Ammon's horn (tissue), 1 donor: ENCODE results near the gene ZFP69.
A peak's percentile ranks its signal among the peaks of the same experiment; 100 is the strongest.

ENCODE experiments used
- DNase-seq: peaks from one replicate; pipeline ENCODE4 v3.0.0-alpha.2; 2016; ENCODE audit warnings: low spot score

Gene ZFP69

DNA sequence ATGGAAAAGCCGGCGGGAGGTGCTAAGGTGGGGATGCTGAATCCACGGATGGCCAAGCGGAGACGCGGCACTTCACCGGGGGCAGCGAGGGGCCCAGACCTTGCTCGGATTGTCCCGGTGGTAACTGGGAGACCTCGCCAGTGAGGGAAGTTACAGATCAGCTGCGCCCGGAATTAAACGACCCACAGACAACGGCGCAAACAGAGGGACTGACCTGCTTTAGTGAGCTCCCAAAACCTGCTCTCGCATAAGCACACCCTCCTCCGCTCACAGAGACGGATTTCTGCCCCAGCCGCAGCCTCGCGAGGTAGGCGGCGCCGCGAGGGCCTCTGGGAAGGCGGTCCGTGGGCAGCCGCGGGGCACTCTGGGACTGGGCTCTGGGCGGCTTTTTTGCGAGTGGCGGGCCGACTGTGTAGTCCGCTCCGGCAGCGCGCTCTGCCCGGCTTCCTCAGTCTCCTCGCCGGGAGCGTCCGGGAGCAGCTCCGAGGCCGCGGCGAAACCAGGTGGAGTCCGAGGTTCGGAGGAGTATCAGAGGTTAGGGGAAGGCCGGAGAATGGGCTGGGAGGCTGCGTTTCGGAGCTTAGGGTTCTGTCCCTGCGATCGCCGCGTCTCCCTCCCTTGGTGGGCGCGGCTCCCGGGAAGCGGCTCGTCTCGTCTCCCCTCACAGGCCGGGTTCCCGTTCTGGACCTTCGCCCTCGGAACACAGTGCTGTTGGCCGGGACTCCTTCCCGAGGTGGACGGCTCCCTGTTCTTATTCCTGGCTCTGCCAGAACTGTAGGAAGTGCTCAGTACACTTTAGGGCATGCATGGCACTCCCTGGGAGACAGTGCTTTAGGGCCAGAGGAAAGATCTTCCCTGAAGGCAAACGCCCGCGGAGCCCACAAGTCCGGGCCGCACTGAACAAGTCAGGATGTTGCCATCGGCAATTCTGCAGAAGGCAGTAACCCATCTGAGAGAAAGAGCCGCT is 31.6 kb downstream of the ZFP69 start, which contains the start of gene EXO5:
EXO5 (plus strand) TSS at position 393 of the 967 bp plus-strand sequence. CDS start 5,778 bp downstream, outside the sequence.
- DNase-seq = peak; percentile 70

DNA sequence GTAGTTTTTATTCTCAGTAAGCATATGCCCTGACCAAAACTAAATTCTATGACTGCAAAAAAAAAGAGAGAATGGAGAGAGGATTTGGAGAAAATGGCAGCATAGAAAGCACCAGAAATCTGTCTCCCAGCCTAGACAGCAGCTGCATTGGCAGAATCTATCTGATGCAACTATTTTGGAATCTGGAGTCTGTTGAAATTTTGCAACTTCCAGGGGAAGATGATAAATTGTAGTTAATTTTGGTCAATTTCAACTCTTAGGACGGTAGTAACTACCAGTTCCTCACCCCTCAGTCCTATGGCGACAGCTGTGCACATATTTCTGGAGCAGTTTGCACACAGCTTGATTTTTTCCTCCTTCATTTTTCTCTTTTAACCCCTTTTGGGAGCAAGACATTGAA is 42.4 kb downstream of the ZFP69 start:
- no peak for DNase-seq

DNA sequence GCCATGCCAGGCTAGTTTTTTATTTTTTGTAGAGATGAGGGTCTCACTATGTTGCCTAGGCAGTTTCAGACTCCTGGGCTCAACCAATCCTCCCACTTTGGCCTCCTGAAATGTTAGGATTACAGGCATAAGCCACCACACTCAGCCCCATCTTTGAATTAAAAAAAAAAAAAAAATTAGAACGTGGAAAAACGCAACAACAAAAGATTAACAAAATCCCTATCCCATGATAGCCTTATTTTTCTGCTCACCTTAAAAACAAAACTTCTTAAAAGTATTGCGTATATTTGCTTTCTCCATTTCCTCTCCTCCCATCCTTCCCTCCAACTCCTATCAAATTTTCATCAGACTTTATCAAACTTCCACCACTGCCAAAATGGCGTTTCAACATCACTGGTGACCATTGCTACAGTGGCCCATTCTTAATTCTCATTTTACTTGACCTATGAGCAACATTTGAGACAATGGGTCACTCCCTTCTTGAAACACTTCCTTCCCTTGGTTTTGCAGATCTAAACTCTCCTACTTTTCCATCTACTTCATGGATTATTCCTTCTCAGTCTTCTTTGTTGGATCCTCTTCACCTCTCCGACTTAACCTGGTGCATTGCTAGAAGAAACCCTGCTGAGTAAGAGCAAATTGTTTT is 53.8 kb downstream of the ZFP69 start:
- DNase-seq = no peak

DNA sequence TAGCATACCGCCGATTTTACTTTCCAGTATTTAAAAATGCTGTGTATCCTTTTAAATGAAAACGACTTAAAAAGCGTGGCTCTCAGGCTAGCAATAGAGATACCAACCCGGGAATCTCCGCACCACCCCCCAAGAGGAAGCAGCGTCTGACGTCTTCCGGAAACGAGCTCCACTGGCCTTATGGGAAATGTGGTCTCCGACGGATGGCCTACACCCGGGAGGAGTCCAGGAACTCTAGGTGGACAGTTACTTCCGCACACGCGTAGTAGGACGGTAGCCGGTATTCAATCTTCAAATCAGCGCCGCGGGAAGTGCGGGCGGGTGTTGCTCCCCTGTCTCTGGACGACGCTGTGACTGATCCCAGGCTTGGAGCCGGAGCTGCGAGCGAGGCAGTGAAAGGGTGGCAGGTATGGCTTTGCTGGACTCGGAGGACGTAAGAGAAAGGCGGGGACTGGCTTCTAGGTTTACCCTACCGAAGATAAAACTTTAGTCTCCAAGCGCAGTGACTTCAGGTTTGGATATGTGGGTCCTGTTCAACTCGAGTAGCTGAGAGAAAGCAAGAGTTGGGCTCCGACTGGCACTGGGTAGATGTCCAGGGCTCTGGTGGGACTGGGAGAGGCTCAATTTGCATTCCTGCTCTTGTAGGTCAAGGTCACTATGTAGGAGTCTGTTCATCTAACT is 54.4 kb downstream of the ZFP69 start, which contains the start of gene ZNF684:
ZNF684 (plus strand) TSS at position 257 of the 681 bp plus-strand sequence. CDS start 1,530 bp downstream, outside the sequence.
- DNase-seq = peak; percentile 96

DNA sequence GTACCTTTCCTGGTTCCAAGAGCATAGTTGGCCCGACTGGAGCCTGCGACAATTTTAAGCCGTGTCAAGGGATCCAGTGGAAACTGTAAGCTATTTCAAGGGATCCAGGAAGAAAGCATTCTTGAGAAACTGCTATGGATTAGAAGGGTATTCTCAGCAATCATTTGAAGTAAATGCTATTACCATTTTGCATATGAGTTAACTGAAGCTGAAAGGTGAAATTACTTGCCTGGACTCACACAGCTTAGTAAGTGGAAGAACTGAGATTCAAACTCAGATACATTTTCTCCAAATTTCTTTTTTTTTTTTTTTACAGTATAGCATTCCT is 54.9 kb downstream of the ZFP69 start:
- no peak for DNase-seq

DNA sequence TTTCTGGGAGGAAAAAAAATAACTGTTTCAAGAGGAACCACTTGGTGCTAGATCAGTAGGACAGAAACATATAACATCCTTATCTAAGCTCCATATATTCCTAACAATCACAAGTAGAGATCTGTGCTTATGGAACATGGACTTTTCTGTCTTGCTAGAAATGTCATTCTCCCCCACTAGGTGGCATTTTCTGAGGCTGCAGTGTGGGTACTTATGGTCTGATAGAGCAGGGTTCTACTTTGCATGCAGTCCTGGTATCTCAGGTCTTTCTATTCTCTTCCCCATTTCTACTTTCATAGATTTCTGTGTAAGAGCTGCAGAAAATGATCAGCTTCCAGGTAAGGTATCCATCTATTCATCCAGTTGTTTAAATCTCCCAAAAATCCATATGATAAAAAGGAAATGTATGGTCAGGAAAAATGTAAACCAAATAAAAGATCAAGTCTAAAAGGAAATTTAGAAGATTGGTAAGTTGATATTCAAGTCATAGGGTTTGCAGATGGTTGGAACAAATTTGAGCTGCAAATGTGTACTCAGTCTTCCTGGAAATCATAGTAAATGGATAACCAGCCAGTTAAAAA is 55.8 kb downstream of the ZFP69 start:
- DNase-seq = peak; percentile 53

DNA sequence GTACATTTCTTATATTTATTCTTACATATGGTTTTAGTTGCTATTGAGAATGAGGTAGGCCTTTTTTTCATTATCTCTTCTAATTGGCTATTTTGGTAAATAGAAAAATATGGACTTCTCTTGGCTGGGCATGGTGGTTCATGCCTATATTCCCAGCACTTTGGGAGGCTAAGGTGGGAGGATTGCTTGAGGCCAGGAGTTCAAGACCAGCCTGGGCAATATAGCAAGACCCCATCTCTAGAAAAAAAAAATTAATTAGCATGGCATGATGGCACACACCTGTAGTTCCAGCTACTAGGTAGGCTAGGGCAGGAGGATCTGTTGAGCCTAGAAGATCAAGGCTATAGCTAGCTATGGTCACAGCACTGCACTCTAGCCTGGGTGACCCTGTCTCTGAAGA is 57.5 kb downstream of the ZFP69 start:
- DNase-seq = no peak

DNA sequence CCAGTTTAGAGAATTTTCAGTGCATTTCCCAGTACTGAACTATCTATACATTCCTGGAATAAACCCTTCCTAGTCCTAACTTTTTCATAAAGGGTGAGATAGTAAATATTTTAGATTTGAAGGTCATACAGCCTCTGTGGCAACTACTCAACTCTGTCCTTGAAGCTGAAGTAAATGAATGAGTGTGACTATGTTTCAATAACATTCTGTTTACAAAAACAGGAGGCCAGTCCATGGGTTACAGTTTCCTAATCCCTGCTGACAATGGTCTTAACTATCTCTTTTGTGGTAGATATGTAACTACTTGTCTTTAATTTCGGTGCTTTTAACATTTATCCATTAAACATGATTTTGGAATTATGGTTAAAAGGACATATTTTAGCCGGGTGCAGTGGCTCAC is 58.6 kb downstream of the ZFP69 start:
- no peak for DNase-seq

DNA sequence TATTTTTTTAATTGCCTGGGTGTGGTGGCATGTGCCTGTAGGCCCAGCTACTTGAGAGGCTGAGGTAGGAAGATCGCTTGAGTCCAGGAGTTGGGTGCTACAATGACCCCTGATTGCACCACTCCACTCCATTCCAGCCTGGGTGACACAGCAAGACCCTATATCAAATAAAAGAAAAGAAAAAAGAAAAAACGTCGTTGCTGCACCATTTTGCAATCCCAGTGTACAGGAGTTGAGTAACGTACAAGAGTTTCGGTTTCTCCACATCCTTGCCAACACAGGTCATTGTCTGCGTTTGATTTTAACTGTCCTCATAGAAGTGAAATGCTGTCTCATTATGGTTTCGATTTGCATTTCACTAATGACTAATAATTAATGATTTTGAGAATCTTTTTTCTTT is 62.2 kb downstream of the ZFP69 start:
- no peak for DNase-seq
